ENCODE data around the gene PRAC2. TPM values are rescaled to one million over a fixed set of nuclear protein-coding genes. Genes with fewer than 3 reads are reported as not detected.
A peak's percentile ranks its signal among the peaks of the same experiment; 100 is the strongest.

PRAC2 gene
- total RNA-seq, 1 donor from 2014 or later: not detected

GRCh38 chr17:48734333-48735061 is 11.5 kb downstream of the PRAC2 start:
- peak; percentile 39 for DNase-seq

GRCh38 chr17:48735062-48735351 is 12.0 kb downstream of the PRAC2 start:
- no peak for DNase-seq

- no peak for DNase-seq
These were observed 14.5 kb downstream of the PRAC2 start for GRCh38 chr17:48737330-48738043.

GRCh38 chr17:48738424-48738802 is 15.4 kb downstream of the PRAC2 start:
- DNase-seq: no peak

DNA sequence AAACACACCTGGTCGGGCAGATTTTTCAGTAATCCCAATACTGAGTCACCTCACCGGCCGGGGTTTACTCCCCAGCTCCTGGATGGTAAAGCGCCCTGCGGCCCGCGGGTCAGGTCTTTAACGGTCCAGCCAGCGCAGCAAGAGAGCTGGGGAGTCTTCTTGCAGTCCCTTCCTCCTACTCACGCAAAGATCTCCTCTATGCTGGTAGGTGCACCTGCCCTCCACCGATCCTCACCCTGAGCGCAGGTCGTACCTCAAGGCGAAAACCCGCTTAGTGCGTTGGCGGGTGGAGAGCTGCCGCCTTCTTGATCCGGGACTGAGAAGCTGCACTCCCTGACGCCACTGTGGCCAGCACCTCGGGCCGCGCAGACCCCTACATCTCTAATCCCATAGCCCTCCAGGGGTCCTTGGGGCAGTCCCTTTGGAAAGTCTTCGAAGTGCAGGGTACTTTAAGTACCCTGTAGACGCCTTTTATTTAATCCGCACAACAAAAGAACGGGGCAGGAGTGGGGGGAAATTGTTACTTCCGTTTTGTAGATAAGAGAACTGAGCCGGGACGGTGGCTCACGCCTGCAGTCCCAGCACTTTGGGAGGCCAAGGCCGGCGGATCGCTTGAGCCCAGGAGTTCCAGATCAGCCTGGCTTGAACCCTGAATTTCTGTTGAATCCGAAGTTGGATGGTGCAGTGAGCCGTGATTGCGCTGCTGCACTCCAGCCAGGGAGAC is 16.0 kb downstream of the PRAC2 start:
- no peak for DNase-seq

- DNase-seq: no peak
These were observed 17.6 kb downstream of the PRAC2 start for GRCh38 chr17:48740537-48740936.

DNA sequence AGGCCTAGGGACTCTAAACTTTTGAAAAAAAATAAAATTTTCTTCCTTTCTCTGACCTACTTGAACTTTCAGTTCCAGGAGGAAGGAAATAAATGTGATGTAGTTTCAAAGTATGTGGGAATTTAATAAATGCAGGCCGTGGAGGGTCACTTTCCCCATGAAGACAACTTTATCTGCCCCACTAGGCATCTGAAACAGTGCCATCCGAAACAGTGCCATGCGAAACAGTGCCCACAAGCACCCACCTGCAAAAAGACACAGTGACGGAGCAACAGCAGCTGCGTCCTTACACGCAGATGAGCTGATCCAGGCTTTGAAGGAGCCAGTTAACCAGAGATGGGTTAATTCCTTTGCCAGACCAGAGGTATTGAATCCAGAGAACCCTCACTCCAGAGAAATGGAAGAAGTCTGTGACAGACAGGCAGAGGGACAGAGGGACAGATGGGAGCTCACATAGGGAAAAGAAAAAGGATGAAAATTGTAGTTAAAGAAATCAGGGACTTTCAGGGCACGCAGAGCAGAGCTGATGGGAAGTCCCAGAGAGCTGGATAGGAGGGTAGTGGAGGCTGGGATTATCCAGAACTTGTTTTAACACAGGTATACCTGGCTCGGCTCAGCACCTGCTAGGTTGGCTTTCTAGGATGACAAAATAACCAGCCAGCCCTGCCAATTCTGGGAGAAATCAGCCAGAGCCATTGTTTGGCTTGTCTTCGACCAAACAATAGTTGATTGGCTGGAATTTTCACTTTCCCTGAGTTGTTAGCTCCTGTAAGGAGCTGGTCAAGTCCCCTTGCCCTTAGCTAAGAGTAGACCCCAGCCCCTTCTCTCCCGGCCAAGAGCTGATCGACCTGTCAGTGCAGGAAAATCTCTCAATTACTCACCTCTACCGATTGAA is 22.6 kb downstream of the PRAC2 start:
- no peak for DNase-seq

DNA sequence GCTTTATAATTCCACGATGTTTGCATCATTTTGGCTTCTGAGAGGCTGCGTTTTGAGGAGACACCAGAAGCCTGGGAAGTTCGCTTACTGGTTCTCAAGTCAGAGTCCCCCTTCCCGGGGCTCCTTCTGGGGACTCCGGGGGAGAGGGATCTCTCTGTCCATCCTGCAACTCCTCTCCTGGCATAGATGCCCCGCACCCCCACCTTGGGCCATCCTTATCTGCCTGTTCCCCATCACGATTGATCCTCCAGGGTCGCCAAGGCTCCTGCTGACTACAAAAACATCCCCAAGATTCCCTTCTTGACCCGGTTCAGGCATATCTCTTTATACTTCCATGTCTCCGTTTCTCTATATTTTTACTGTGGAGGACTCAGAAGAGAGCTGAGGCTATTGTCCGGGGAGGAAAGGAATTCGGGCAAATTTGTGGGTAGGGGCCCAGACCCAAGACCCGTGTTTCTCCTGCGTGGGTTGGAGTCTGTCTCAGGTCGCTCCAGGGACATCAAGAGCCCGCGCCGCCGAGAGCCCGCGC is 24.0 kb downstream of the PRAC2 start:
- no peak for DNase-seq

DNA sequence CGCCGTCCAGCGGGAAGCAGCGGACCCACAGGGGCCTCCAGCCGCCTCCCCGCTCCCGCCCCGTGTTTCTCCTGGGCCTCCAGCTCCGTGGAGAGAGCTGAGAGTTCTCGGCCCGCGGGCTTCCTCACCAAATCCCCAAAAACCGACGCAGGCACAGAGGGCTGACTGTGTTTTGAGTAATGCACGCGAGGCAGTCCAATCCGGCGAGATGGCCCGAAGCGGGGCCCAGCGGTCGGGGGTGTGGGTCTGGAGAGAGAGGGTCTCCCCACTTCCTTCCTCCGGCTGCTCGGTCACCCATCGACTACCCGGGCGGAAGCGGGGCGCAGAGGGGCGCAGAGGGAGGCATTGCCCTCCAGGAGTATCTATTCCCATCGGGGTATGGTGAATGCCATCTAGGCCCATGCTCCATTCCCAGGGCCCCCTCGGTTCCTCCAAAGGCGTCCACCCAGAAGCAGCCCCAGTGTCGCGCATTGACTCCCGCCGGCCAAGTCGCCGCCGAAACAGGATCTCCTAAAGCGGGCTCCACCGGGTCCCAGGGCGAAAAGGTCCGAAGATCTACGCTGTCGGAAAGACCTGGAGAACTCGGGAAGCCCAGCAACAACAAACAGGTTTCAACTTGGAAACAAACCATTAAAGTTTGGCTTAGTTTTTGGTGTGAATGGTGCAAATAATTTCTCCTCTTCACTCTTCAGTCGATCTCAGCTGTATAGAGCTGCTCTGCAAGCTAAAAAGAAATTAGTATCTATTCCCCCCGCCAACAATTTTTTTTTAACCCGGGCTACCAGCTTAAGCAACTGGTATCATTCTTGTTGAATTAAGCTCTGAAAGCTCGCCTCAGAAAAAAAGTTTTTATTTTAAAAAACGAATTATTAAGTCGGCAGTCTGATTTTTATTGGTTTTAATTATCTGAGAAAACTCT is 24.7 kb downstream of the PRAC2 start:
- no peak for DNase-seq

- peak; percentile 45 for DNase-seq
These were observed 26.0 kb downstream of the PRAC2 start for GRCh38 chr17:48748718-48749566.

DNA sequence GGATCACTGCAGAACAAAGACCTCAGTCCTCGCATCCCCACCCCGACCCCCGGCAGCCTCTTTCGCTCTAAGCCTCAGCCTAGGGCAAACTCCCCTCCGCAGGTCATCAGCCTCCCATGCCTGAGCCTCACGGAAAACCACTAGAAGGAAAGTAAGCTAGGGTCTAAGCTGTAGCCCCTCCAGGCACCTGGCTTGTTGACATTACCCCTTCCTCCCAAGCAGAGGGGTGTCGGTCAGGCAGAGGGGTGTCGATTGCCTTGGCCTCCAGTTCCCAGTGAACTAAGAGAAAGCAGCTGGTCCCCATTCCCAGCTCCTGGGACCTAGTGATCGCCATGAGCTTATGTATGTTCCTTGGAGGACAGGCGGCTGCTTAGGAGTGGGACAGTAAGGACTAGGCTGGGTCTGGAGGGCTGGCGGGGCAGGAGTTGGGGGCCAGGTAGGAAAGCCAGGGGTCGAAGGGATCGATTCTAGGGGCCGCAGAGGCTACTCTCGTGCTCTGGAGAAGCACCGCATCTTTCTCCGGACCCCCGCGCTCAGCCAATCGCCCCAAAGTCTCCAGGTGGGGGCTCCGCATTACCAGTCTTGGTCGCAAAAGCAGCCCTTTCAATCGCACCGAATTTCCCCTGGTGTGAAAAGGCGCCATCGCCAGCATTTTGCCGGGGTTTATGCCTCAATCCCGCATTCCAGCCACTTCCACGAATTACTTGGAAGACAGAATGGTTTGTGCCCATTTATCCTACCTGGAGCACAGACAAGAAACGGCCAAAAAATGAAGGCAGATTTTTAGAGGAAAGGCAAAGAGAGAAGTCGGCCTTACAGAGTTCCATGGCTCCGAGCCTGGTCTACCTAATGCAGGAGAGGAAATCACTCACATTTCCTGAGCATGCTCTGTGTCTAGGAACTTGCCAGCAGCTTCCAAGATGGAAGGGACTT is 26.9 kb downstream of the PRAC2 start:
- no peak for DNase-seq

DNA sequence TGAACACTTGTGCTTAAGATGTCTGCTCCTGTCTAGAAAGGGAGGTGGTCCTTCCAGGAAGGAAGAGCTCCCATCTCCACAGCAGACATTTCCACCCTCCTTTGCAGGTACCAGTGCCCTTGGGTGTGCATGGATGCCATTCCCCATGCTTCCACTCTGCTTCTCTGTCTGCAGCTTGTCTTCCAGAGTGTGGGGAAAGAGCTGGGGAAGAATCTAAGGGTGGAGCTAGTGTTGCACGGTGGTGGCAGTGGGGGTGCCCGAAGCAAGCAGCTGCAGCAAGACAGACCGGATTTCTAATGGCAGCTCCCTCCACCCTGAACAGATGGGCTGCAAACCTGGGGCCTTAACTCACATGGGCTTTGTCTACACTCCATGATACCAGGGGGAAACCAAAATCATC is 28.2 kb downstream of the PRAC2 start:
- peak; percentile 28 for DNase-seq

GRCh38 chr17:48751733-48752398 is 28.9 kb downstream of the PRAC2 start:
- DNase-seq: no peak

- DNase-seq: no peak
These were observed 29.7 kb downstream of the PRAC2 start for GRCh38 chr17:48752399-48753288.

- DNase-seq: no peak
These were observed 31.0 kb downstream of the PRAC2 start for GRCh38 chr17:48753794-48754499.

DNA sequence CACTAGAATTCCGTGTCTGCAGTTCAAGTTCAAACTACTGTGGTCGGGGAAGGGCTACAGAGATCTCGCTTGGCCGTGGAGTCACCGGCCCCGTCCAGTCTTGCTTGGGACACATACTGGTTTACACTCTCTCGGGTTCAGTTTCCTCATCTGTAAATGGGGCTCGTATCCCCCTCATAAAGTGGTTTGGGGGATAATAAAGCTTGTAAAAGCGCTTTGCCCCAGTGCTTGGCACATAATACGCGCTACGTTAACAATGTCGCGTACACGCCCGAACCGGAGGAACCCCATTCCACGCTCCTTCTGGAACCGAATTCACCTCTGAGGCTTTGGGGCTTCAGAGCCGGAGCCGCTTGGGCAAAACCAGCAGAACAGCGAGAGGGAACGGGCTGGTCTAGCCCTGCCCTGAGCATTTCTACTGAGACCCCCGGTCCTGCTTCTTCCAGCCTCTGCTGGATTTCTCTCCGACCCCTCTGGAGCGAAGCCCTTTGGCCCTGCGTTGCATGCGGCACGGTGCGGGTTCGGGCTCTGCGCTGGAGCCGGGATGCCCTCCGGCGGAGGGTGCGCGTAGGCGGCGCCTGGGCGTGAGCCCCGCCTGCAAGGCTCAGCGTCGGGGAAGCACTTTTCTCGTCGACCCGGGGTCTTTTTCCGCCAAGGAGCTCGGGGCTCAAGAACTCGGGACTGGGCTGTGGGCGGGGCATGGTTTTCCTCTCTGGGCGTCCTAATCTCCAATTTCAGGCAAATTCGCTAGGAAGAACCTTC is 31.7 kb downstream of the PRAC2 start:
- no peak for DNase-seq

All from tongue (tissue), 2 donors.